ENCODE data around the gene ABI2.
A peak's percentile ranks its signal among the peaks of the same experiment; 100 is the strongest.

ABI2 gene

GRCh38 chr2:203480623-203481022, 152.4 kb downstream of the ABI2 start:
- no peak for DNase-seq (ENCODE audit: low read depth)
- TF ChIP-seq CTCF (IDR thresholded peaks at IDR 0.05; ENCODE audit: low read depth, low read length) = no peak
- TF ChIP-seq POLR2A (IDR thresholded peaks at IDR 0.05; ENCODE audit: extremely low read depth, insufficient read length) = no peak
- no peak for TF ChIP-seq MAX (IDR thresholded peaks at IDR 0.05; ENCODE audit: low read depth, low read length)
- no peak for TF ChIP-seq MYC (IDR thresholded peaks at IDR 0.05; ENCODE audit: low read depth, low read length)
- H3K4me3 ChIP-seq (ENCODE audit: low read depth, low read length) = no peak overlapping the region

GRCh38 chr2:203484266-203485112, 156.3 kb downstream of the ABI2 start:
- H3K4me3 ChIP-seq (ENCODE audit: low read depth, low read length) = no peak overlapping the region
- no peak for TF ChIP-seq POLR2A (IDR thresholded peaks at IDR 0.05; ENCODE audit: extremely low read depth, insufficient read length)
- TF ChIP-seq CTCF (IDR thresholded peaks at IDR 0.05; ENCODE audit: low read depth, low read length) = peak; percentile 91
- peak; percentile 70 for DNase-seq (ENCODE audit: low read depth)

- H3K4me3 ChIP-seq (ENCODE audit: low read depth, low read length) = no peak overlapping the region
- no peak for TF ChIP-seq POLR2A (IDR thresholded peaks at IDR 0.05; ENCODE audit: extremely low read depth, insufficient read length)
- no peak for TF ChIP-seq CTCF (IDR thresholded peaks at IDR 0.05; ENCODE audit: low read depth, low read length)
- no peak for TF ChIP-seq MAX (IDR thresholded peaks at IDR 0.05; ENCODE audit: low read depth, low read length)
- TF ChIP-seq MYC (IDR thresholded peaks at IDR 0.05; ENCODE audit: low read depth, low read length) = no peak
- no peak for DNase-seq (ENCODE audit: low read depth)
These were observed 161.3 kb downstream of the ABI2 start for GRCh38 chr2:203489531-203489930.

- no peak overlapping the region for H3K4me3 ChIP-seq (ENCODE audit: low read depth, low read length)
- TF ChIP-seq MYC (IDR thresholded peaks at IDR 0.05; ENCODE audit: low read depth, low read length) = no peak
- no peak for TF ChIP-seq MAX (IDR thresholded peaks at IDR 0.05; ENCODE audit: low read depth, low read length)
- no peak for TF ChIP-seq POLR2A (IDR thresholded peaks at IDR 0.05; ENCODE audit: extremely low read depth, insufficient read length)
- no peak for TF ChIP-seq CTCF (IDR thresholded peaks at IDR 0.05; ENCODE audit: low read depth, low read length)
- DNase-seq (ENCODE audit: low read depth) = no peak
These were observed 162.2 kb downstream of the ABI2 start for GRCh38 chr2:203490391-203490790.

GRCh38 chr2:203492965-203493364, 164.8 kb downstream of the ABI2 start:
- no peak overlapping the region for H3K4me3 ChIP-seq (ENCODE audit: low read depth, low read length)
- DNase-seq (ENCODE audit: low read depth) = no peak
- TF ChIP-seq CTCF (IDR thresholded peaks at IDR 0.05; ENCODE audit: low read depth, low read length) (no peak), POLR2A (IDR thresholded peaks at IDR 0.05; ENCODE audit: extremely low read depth, insufficient read length) (no peak)

Data from NB4 (cell line).